Neural cell (in vitro differentiated cells): ENCODE measurements around the gene GAA. TPM values are rescaled to one million over a fixed set of nuclear protein-coding genes. Genes with fewer than 3 reads are reported as not detected.

ENCODE experiments used
- H2AFZ ChIP-seq: fragments of 200-600, 300-800 bp; sonication (generic), shearing (Covaris generic); 2 replicates; pipeline ENCODE4 v1.6.0; 2014; ENCODE audit warnings: low read depth, mild to moderate bottlenecking, antibody characterized with exemption, low read length, moderate library complexity
- H3F3A ChIP-seq: fragments of 200-600 bp; shearing (Covaris generic); 2 replicates; pipeline ENCODE4 v1.6.1; 2016; ENCODE audit warnings: mild to moderate bottlenecking, moderate library complexity, mixed read lengths, antibody characterized with exemption, low read length; ENCODE audit not compliant: insufficient read depth, poor library complexity, severe bottlenecking
- H3K27ac ChIP-seq: fragments of 200-600, 300-800 bp; sonication (generic), shearing (Covaris generic); 2 replicates; pipeline ENCODE4 v1.5.1; 2014; ENCODE audit warnings: mild to moderate bottlenecking, low read length, moderate library complexity
- H3K27me3 ChIP-seq: fragments of 300-800, 200-600 bp; sonication (generic), shearing (Covaris generic); 2 replicates; pipeline ENCODE4 v1.6.0; 2014; ENCODE audit warnings: mild to moderate bottlenecking, low read depth, low read length, moderate library complexity; ENCODE audit not compliant: insufficient read depth
- H3K36me3 ChIP-seq: fragments of 300-800, 200-600 bp; sonication (generic), shearing (Covaris generic); 2 replicates; pipeline ENCODE4 v1.5.1; 2014; ENCODE audit warnings: mild to moderate bottlenecking, antibody characterized with exemption, low read length, moderate library complexity; ENCODE audit not compliant: insufficient read depth
- H3K4me2 ChIP-seq: fragments of 300-800, 200-600 bp; sonication (generic), shearing (Covaris generic); 2 replicates; pipeline ENCODE4 v1.6.0; 2014; ENCODE audit warnings: mild to moderate bottlenecking, low read length
- H3K4me3 ChIP-seq: fragments of 300-800, 200-600 bp; sonication (generic), shearing (Covaris generic); 2 replicates; pipeline ENCODE4 v1.5.1; 2014; ENCODE audit warnings: mild to moderate bottlenecking, low read length, moderate library complexity
- H3K79me2 ChIP-seq: fragments of 200-600 bp; shearing (Covaris generic); replicated peaks from 2 replicates; pipeline ENCODE4 v1.6.0; 2014; ENCODE audit warnings: mild to moderate bottlenecking, low read length, moderate library complexity; ENCODE audit not compliant: insufficient read depth
- H3K9ac ChIP-seq: fragments of 300-800, 200-600 bp; sonication (generic), shearing (Covaris generic); 2 replicates; pipeline ENCODE4 v1.6.1; 2016; ENCODE audit warnings: mild to moderate bottlenecking, low read length, mixed read lengths
- H3K9me2 ChIP-seq: fragments of 200-600 bp; shearing (Covaris generic); 2 replicates; pipeline ENCODE4 v1.6.1; 2016; ENCODE audit warnings: mild to moderate bottlenecking, low read length, mixed read lengths; ENCODE audit not compliant: insufficient read depth
- H3K9me3 ChIP-seq: fragments of 200-600, 300-800 bp; sonication (generic), shearing (Covaris generic); 2 replicates; pipeline ENCODE4 v1.6.1; 2016; ENCODE audit warnings: mild to moderate bottlenecking, mixed run types, low read length, moderate library complexity, mixed read lengths
- H4K20me1 ChIP-seq: fragments of 200-600 bp; shearing (Covaris generic); 2 replicates; pipeline ENCODE4 v1.6.1; 2016; ENCODE audit warnings: mild to moderate bottlenecking, mixed run types; ENCODE audit not compliant: insufficient read depth
- EP300 ChIP-seq: fragments of 450-650 bp; conservative IDR thresholded peaks from 2 replicates; pipeline ENCODE4 v1.6.1; 2014; ENCODE audit warnings: antibody characterized with exemption, mild to moderate bottlenecking, moderate library complexity; ENCODE audit not compliant: poor library complexity, severe bottlenecking
- EZH2 ChIP-seq: fragments of 200-600, 300-800 bp; shearing (Covaris generic), sonication (generic); IDR thresholded peaks from 2 replicates; pipeline ENCODE4 v1.6.1; 2014; ENCODE audit warnings: antibody characterized with exemption, low read length, borderline replicate concordance, mild to moderate bottlenecking; ENCODE audit not compliant: insufficient read depth, poor library complexity, severe bottlenecking
- MXI1 ChIP-seq: fragments of 450-650 bp; conservative IDR thresholded peaks from 2 replicates; pipeline ENCODE4 v1.6.1; 2014; ENCODE audit warnings: antibody characterized with exemption, mild to moderate bottlenecking; ENCODE audit not compliant: poor library complexity, severe bottlenecking
- POLR2AphosphoS5 ChIP-seq: IDR thresholded peaks from 2 replicates; pipeline ENCODE4 v1.6.1; 2012
- RAD21 ChIP-seq: fragments of 450-650 bp; conservative IDR thresholded peaks from 2 replicates; pipeline ENCODE4 v1.6.1; 2014; ENCODE audit warnings: antibody characterized with exemption, mild to moderate bottlenecking, moderate library complexity
- REST ChIP-seq: IDR thresholded peaks from 2 replicates; pipeline ENCODE4 v1.6.1; 2012; ENCODE audit warnings: borderline replicate concordance
- SMC3 ChIP-seq: fragments of 450-650 bp; conservative IDR thresholded peaks from 2 replicates; pipeline ENCODE4 v1.6.1; 2014; ENCODE audit warnings: antibody characterized with exemption, mild to moderate bottlenecking, moderate library complexity; ENCODE audit not compliant: poor library complexity
- TAF1 ChIP-seq: IDR thresholded peaks from 2 replicates; pipeline ENCODE4 v1.6.1; 2012; ENCODE audit warnings: low read depth
- polyA plus RNA-seq: library from polyadenylated mRNA; depleted of rRNA; stranded (reverse); fragments of >200 nt; gene quantifications from 2 replicates; pipeline ENCODE4 v1.2.3, GENCODE V29; 2014
- TF ChIP-seq, protein P1 (sequence below): fragments of 450-650 bp; IDR thresholded peaks from 2 replicates; pipeline ENCODE4 v1.5.1; 2014; ENCODE audit warnings: antibody characterized with exemption, mild to moderate bottlenecking, moderate library complexity; ENCODE audit not compliant: poor library complexity, severe bottlenecking

GAA gene
- polyA plus RNA-seq, 1 donor from 2014 or later, result 58.9 TPM

DNA sequence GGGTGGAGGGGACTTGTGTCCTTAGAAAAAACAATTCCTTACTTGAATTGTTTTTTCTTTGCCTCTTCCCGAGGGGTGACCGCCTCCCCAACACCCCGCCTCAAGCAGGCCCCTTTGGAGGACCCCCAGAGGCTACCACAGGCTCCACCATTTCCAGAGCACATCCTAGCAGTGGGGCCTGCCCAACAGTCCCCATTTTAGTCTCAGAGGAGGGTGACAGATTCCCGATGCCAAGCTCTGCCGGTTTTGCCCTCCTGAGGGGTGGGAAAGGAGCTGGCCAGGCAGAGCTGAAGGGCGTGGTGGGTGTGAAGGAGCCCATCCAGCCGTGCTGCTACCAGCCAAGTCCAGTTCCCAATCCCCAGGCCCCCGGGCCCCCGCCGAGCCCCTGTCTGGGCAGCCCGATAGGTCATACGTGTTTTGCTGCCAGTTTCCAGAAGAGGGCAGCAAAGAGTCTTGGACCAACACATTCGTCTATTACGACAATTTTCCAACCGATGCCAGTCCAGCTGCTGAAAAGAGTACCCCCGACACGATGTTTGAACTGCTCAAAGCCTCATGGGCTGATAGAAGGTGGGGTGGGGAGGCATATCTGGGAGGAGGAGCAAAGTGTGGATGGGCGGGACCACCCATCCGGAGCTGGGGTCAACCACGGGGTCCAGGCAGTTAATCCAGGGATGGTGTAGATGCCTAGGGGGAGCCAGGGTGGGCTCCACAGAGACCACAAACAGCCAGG lies 18.8 kb upstream of the GAA start:
- H3K4me2 ChIP-seq, result no peak overlapping the region
- no peaks in the 10 kb centered on the region for H3K79me2 ChIP-seq
- H3K9ac ChIP-seq, result no peak overlapping the region
- no peaks in the 10 kb centered on the region for H3K9me3 ChIP-seq
- H3K27ac ChIP-seq, result no peak overlapping the region
- no peaks in the 10 kb centered on the region for H3K27me3 ChIP-seq
- H3K36me3 ChIP-seq, result no peaks in the 10 kb centered on the region
- H4K20me1 ChIP-seq, result no peaks in the 10 kb centered on the region
- no peaks in the 10 kb centered on the region for H3K9me2 ChIP-seq
- no peak overlapping the region for H3K4me3 ChIP-seq
- H3F3A ChIP-seq, result no peaks in the 10 kb centered on the region
- H2AFZ ChIP-seq, result no peak overlapping the region
- no peak for TF ChIP-seq EP300
- TF ChIP-seq, protein P1, sequence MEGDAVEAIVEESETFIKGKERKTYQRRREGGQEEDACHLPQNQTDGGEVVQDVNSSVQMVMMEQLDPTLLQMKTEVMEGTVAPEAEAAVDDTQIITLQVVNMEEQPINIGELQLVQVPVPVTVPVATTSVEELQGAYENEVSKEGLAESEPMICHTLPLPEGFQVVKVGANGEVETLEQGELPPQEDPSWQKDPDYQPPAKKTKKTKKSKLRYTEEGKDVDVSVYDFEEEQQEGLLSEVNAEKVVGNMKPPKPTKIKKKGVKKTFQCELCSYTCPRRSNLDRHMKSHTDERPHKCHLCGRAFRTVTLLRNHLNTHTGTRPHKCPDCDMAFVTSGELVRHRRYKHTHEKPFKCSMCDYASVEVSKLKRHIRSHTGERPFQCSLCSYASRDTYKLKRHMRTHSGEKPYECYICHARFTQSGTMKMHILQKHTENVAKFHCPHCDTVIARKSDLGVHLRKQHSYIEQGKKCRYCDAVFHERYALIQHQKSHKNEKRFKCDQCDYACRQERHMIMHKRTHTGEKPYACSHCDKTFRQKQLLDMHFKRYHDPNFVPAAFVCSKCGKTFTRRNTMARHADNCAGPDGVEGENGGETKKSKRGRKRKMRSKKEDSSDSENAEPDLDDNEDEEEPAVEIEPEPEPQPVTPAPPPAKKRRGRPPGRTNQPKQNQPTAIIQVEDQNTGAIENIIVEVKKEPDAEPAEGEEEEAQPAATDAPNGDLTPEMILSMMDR, result peak; percentile 62
- TF ChIP-seq RAD21, result peak; percentile 55
- TF ChIP-seq SMC3, result peak; percentile 63
- no peak for TF ChIP-seq POLR2AphosphoS5

DNA sequence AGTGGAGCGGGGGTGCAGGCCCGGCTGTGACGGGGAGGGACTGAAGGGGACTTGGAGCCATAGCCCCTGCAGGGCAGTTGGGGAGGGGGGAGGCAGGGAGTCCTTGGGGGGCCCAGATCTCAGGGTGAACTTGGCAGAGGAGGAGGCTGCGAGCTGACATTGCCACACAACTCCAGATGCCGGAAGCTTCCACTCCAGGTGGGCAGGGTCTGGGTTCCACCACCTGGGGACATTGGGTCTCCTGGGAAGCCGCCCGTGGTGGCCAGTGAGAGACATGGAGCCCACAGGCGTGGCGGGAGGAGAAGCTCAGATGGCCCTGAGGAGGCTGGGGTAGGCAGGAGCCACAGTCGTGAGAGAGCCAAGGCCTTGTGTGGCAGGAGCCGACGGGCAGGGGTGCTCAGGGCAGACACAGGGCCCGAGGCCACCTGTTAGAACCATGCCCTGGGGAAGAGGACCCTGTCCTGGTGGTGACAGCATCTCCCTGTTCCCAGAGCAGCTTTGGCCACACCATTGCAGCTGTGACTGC lies 18.2 kb upstream of the GAA start:
- Histone ChIP-seq H3K27me3 (no peaks in the 10 kb centered on the region), H4K20me1 (no peaks in the 10 kb centered on the region), H3K36me3 (no peaks in the 10 kb centered on the region), H3K27ac (no peak overlapping the region), H3K9me3 (no peaks in the 10 kb centered on the region), H3K4me2 (no peak overlapping the region), H3K9ac (no peak overlapping the region), H2AFZ (no peak overlapping the region), H3K79me2 (no peaks in the 10 kb centered on the region), H3K9me2 (no peaks in the 10 kb centered on the region), H3F3A (no peaks in the 10 kb centered on the region), H3K4me3 (no peak overlapping the region)
- TF ChIP-seq TAF1 (no peak), SMC3 (no peak), EP300 (no peak), REST (no peak), MXI1 (no peak), POLR2AphosphoS5 (no peak), RAD21 (no peak), EZH2 (no peak)
- TF ChIP-seq, protein P1, result no peak
